ENCODE data around the gene MARCKSL1. TPM values are rescaled to one million over a fixed set of nuclear protein-coding genes. Genes with fewer than 3 reads are reported as not detected.
"Not testable (repeated sequence)": the region's sequence is repeated elsewhere in the genome, so short reads cannot be mapped to it uniquely, and the experiment has no call there.

The MARCKSL1 gene
- total RNA-seq, 1 experiment from 2014 or later = 67.1 TPM

- no peak for DNase-seq (ENCODE audit: low read depth in 1 of 2, low spot score in 2 of 2)
- peak overlapping the region; percentile 28 for H3K4me3 ChIP-seq
These were observed 25.8 kb upstream of the MARCKSL1 start for GRCh38 chr1:32361674-32362473.

GRCh38 chr1:32361308-32361673 lies 25.3 kb upstream of the MARCKSL1 start:
- Histone ChIP-seq H3K27ac (no peak overlapping the region), H3K36me3 (peaks cover 22% of the 10 kb centered on the region), H3K4me3 (no peak overlapping the region), H3K4me1 (replicated peaks) (peaks cover 7% of the 10 kb centered on the region), H3K27me3 (replicated peaks) (no peaks in the 10 kb centered on the region), H3K9me3 (replicated peaks) (no peaks in the 10 kb centered on the region)
- DNase-seq (ENCODE audit: low read depth in 1 of 2, low spot score in 2 of 2) = no peak

More at GRCh38 chr1:32361674-32362473, 25.8 kb upstream of the MARCKSL1 start:
- no peaks in the 10 kb centered on the region for H3K9me3 ChIP-seq (replicated peaks)
- no peak overlapping the region for H3K27ac ChIP-seq
- H3K27me3 ChIP-seq (replicated peaks) = no peaks in the 10 kb centered on the region
- H3K36me3 ChIP-seq = peaks cover 25% of the 10 kb centered on the region
- H3K4me1 ChIP-seq (replicated peaks) = peaks cover 7% of the 10 kb centered on the region

- H3K27ac ChIP-seq = no peak overlapping the region
- H3K27me3 ChIP-seq (replicated peaks) = no peaks in the 10 kb centered on the region
- H3K4me1 ChIP-seq (replicated peaks) = peaks cover 7% of the 10 kb centered on the region
- H3K36me3 ChIP-seq = peaks cover 15% of the 10 kb centered on the region
- H3K4me3 ChIP-seq = no peak overlapping the region
- no peaks in the 10 kb centered on the region for H3K9me3 ChIP-seq (replicated peaks)
- DNase-seq (ENCODE audit: low read depth in 1 of 2, low spot score in 2 of 2) = no peak
These were observed 22.4 kb upstream of the MARCKSL1 start for GRCh38 chr1:32358435-32358834.

GRCh38 chr1:32357614-32358013 lies 21.6 kb upstream of the MARCKSL1 start:
- no peak overlapping the region for H3K4me3 ChIP-seq

GRCh38 chr1:32356478-32356877 lies 20.4 kb upstream of the MARCKSL1 start:
- H3K36me3 ChIP-seq = peaks cover 13% of the 10 kb centered on the region
- DNase-seq (ENCODE audit: low read depth in 1 of 2, low spot score in 2 of 2) = no peak
- peaks cover 9% of the 10 kb centered on the region for H3K4me1 ChIP-seq (replicated peaks)
- H3K27ac ChIP-seq = no peak overlapping the region
- H3K9me3 ChIP-seq (replicated peaks) = no peaks in the 10 kb centered on the region; the same call in 1 of the 2 replicates
- H3K27me3 ChIP-seq (replicated peaks) = no peaks in the 10 kb centered on the region
- no peak overlapping the region for H3K4me3 ChIP-seq

More at GRCh38 chr1:32357614-32358013, 21.6 kb upstream of the MARCKSL1 start:
- DNase-seq (ENCODE audit: low read depth in 1 of 2, low spot score in 2 of 2) = no peak
- Histone ChIP-seq H3K9me3 (replicated peaks) (no peaks in the 10 kb centered on the region), H3K27ac (no peak overlapping the region), H3K27me3 (replicated peaks) (no peaks in the 10 kb centered on the region), H3K36me3 (peaks cover 13% of the 10 kb centered on the region; the same call in 1 of the 2 replicates), H3K4me1 (replicated peaks) (peaks cover 7% of the 10 kb centered on the region)

- H3K4me3 ChIP-seq; H3K9me3 ChIP-seq (replicated peaks); H3K27ac ChIP-seq; DNase-seq (ENCODE audit: low read depth in 1 of 2, low spot score in 2 of 2); H3K27me3 ChIP-seq (replicated peaks); H3K36me3 ChIP-seq: not testable (repeated sequence)
- H3K4me1 ChIP-seq (replicated peaks) = peaks cover 11% of the 10 kb centered on the region
These were observed 19.7 kb upstream of the MARCKSL1 start for GRCh38 chr1:32355778-32356177.

GRCh38 chr1:32353886-32354570 lies 18.0 kb upstream of the MARCKSL1 start:
- Histone ChIP-seq H3K4me3 (no peak overlapping the region), H3K36me3 (peaks cover 8% of the 10 kb centered on the region; the same call in 1 of the 2 replicates), H3K27me3 (replicated peaks) (no peaks in the 10 kb centered on the region), H3K9me3 (replicated peaks) (no peaks in the 10 kb centered on the region; the same call in 1 of the 2 replicates), H3K4me1 (replicated peaks) (peaks cover 12% of the 10 kb centered on the region), H3K27ac (no peak overlapping the region)
- DNase-seq (ENCODE audit: low read depth in 1 of 2, low spot score in 2 of 2) = no peak

GRCh38 chr1:32353431-32353830 lies 17.4 kb upstream of the MARCKSL1 start:
- no peak overlapping the region for H3K4me3 ChIP-seq
- H3K27me3 ChIP-seq (replicated peaks) = no peaks in the 10 kb centered on the region
- H3K4me1 ChIP-seq (replicated peaks) = peaks cover 12% of the 10 kb centered on the region
- peaks cover 8% of the 10 kb centered on the region; the same call in 1 of the 2 replicates for H3K36me3 ChIP-seq
- H3K27ac ChIP-seq = no peak overlapping the region
- H3K9me3 ChIP-seq (replicated peaks) = no peaks in the 10 kb centered on the region; the same call in 1 of the 2 replicates
- no peak for DNase-seq (ENCODE audit: low read depth in 1 of 2, low spot score in 2 of 2)

- Histone ChIP-seq H3K9me3 (replicated peaks) (no peaks in the 10 kb centered on the region; the same call in 1 of the 2 replicates), H3K4me1 (replicated peaks) (peaks cover 12% of the 10 kb centered on the region), H3K36me3 (peaks cover 8% of the 10 kb centered on the region; the same call in 1 of the 2 replicates), H3K27ac (no peak overlapping the region), H3K4me3 (no peak overlapping the region), H3K27me3 (replicated peaks) (no peaks in the 10 kb centered on the region)
- DNase-seq (ENCODE audit: low read depth in 1 of 2, low spot score in 2 of 2) = no peak
These were observed 16.9 kb upstream of the MARCKSL1 start for GRCh38 chr1:32352831-32353383.

GRCh38 chr1:32352239-32352745 lies 16.3 kb upstream of the MARCKSL1 start:
- H3K4me1 ChIP-seq (replicated peaks) = peaks cover 12% of the 10 kb centered on the region
- H3K27me3 ChIP-seq (replicated peaks) = no peaks in the 10 kb centered on the region
- H3K9me3 ChIP-seq (replicated peaks) = no peaks in the 10 kb centered on the region; the same call in 1 of the 2 replicates
- no peak for DNase-seq (ENCODE audit: low read depth in 1 of 2, low spot score in 2 of 2)
- peaks cover 8% of the 10 kb centered on the region; the same call in 1 of the 2 replicates for H3K36me3 ChIP-seq
- peak overlapping the region; percentile 70 for H3K27ac ChIP-seq
- H3K4me3 ChIP-seq = peak overlapping the region; percentile 67

GRCh38 chr1:32351399-32352238 lies 15.6 kb upstream of the MARCKSL1 start:
- H3K4me3 ChIP-seq = peak overlapping the region; percentile 67
- no peaks in the 10 kb centered on the region for H3K27me3 ChIP-seq (replicated peaks)
- peaks cover 12% of the 10 kb centered on the region for H3K4me1 ChIP-seq (replicated peaks)
- no peaks in the 10 kb centered on the region; the same call in 1 of the 2 replicates for H3K9me3 ChIP-seq (replicated peaks)
- DNase-seq (ENCODE audit: low read depth in 1 of 2, low spot score in 2 of 2) = peak; percentile 87 to 96
- peaks cover 8% of the 10 kb centered on the region; the same call in 1 of the 2 replicates for H3K36me3 ChIP-seq
- H3K27ac ChIP-seq = peak overlapping the region; percentile 70

GRCh38 chr1:32350785-32351398 lies 14.9 kb upstream of the MARCKSL1 start:
- Histone ChIP-seq H3K36me3 (peaks cover 8% of the 10 kb centered on the region; the same call in 1 of the 2 replicates), H3K27ac (peak overlapping the region; percentile 70; the same call in 1 of the 2 replicates), H3K4me3 (peak overlapping the region; percentile 67), H3K9me3 (replicated peaks) (no peaks in the 10 kb centered on the region; the same call in 1 of the 2 replicates), H3K4me1 (replicated peaks) (peaks cover 12% of the 10 kb centered on the region), H3K27me3 (replicated peaks) (no peaks in the 10 kb centered on the region)
- DNase-seq (ENCODE audit: low read depth in 1 of 2, low spot score in 2 of 2) = peak in 1 of 2 experiments; percentile 80
